K562 (cell line): Measurements from ENCODE around the gene MTG2. TPM values are rescaled to one million over a fixed set of nuclear protein-coding genes. Genes with fewer than 3 reads are reported as not detected.

Experiments
- ARHGAP35 ChIP-seq: fragments of 450-650 bp; IDR thresholded peaks from 2 replicates; pipeline ENCODE4 v1.6.1; 2018; ENCODE audit not compliant: partially characterized antibody
- CBX3 ChIP-seq, 2 experiments: IDR thresholded peaks; 1 replicate in 1 of 2; 2 replicates in 1 of 2; pipeline ENCODE4 v1.6.1; 2012; ENCODE audit warnings: inconsistent platforms in 2 of 2, low read length in 2 of 2, borderline replicate concordance in 1 of 2, control low read depth in 1 of 2
- CREB1 ChIP-seq, 2 experiments: sonication (generic) in 1 of 2; formaldehyde crosslinking in 1 of 2; IDR thresholded peaks; 2 replicates each; pipeline versions ENCODE4 v1.6.1 to v1.8.0; 2012 to 2022; ENCODE audit warnings: inconsistent platforms in 1 of 2, mild to moderate bottlenecking in 1 of 2, missing genetic modification reagents in 1 of 2, moderate library complexity in 1 of 2
- CSDE1 ChIP-seq, 2 experiments: fragments of 450-650 bp; IDR thresholded peaks; 2 replicates each; pipeline ENCODE4 v1.6.1; 2016; ENCODE audit warnings: mild to moderate bottlenecking in 1 of 2
- E2F3 ChIP-seq: fragments of 250-450 bp; sonication (Bioruptor Pico); IDR thresholded peaks from 2 replicates; pipeline ENCODE4 v1.4.0; 2020; ENCODE audit warnings: mild to moderate bottlenecking
- ELF1 ChIP-seq: fragments of 200-800 bp; sonication (Bioruptor generic); IDR thresholded peaks from 2 replicates; pipeline ENCODE4 v1.6.1; 2016; ENCODE audit warnings: missing genetic modification characterization, missing compliant biosample characterization
- ELF4 ChIP-seq: fragments of 450-650 bp; formaldehyde crosslinking; IDR thresholded peaks from 2 replicates; pipeline ENCODE4 v1.4.0; 2022; ENCODE audit warnings: missing genetic modification characterization
- KDM5B ChIP-seq: fragments of 200-600 bp; sonication (generic); IDR thresholded peaks from 2 replicates; pipeline ENCODE4 v1.6.1; 2012; ENCODE audit warnings: low read depth, mild to moderate bottlenecking, moderate library complexity, low read length, control low read depth, inconsistent platforms; ENCODE audit not compliant: insufficient replicate concordance
- MAFK ChIP-seq: IDR thresholded peaks from 2 replicates; pipeline ENCODE4 v1.6.1; 2011; ENCODE audit warnings: low read length, improper control_type of control experiment
- NFATC3 ChIP-seq: fragments of 450-650 bp; IDR thresholded peaks from 2 replicates; pipeline ENCODE4 v1.6.1; 2017; ENCODE audit warnings: mild to moderate bottlenecking
- NFE2L1 ChIP-seq: fragments of 450-650 bp; IDR thresholded peaks from 2 replicates; pipeline ENCODE4 v1.6.1; 2016; ENCODE audit warnings: missing genetic modification characterization, low read depth, mild to moderate bottlenecking, missing compliant biosample characterization, moderate library complexity, borderline replicate concordance
- NFIX ChIP-seq: fragments of 250-450 bp; sonication (Bioruptor Pico); IDR thresholded peaks from 2 replicates; pipeline ENCODE4 v1.4.0; 2020; ENCODE audit warnings: low read depth, mild to moderate bottlenecking, moderate library complexity
- NONO ChIP-seq, 2 experiments: fragments of 200-400 bp in 1 of 2; fragments of 450-650 bp in 1 of 2; formaldehyde crosslinking in 1 of 2; IDR thresholded peaks; 2 replicates each; pipeline ENCODE4 v1.6.1; 2017; ENCODE audit warnings: low read depth in 2 of 2, mild to moderate bottlenecking in 2 of 2, moderate library complexity in 2 of 2, low read length in 1 of 2
- RBM39 ChIP-seq: fragments of 200-400 bp; formaldehyde crosslinking; optimal IDR thresholded peaks from 2 replicates; pipeline ENCODE3; 2018; ENCODE audit warnings: low read depth, low read length
- SLC30A9 ChIP-seq: fragments of 250-450 bp; sonication (Bioruptor Pico); IDR thresholded peaks from 2 replicates; pipeline ENCODE4 v1.8.0; 2022; ENCODE audit warnings: mild to moderate bottlenecking, moderate library complexity
- SMAD1 ChIP-seq: fragments of 150-350 bp; IDR thresholded peaks from 2 replicates; pipeline ENCODE4 v1.6.1; 2014; ENCODE audit warnings: low read length, low read depth; ENCODE audit not compliant: partially characterized antibody
- TFAM ChIP-seq: fragments of 250-450 bp; sonication (Bioruptor Pico); conservative IDR thresholded peaks from 2 replicates; pipeline ENCODE4 v1.5.0; 2021; ENCODE audit warnings: mild to moderate bottlenecking, moderate library complexity
- WHSC1 ChIP-seq: IDR thresholded peaks from one replicate; pipeline ENCODE4 v1.6.1; 2012; ENCODE audit warnings: low read length, control low read depth, inconsistent platforms
- ZNF282 ChIP-seq: sonication (generic); formaldehyde crosslinking; IDR thresholded peaks from 2 replicates; pipeline ENCODE4 v1.8.1; 2023; ENCODE audit warnings: missing genetic modification reagents
- ZNF311 ChIP-seq: fragments of 250-450 bp; sonication (Bioruptor Pico); IDR thresholded peaks from 2 replicates; pipeline ENCODE4 v1.4.0; 2020; ENCODE audit warnings: mild to moderate bottlenecking, moderate library complexity
- polyA plus RNA-seq, 8 experiments: library from polyadenylated mRNA; depleted of rRNA in 4 of 8; stranded (reverse) in 5 of 8; unstranded in 3 of 8; fragments of >200 nt; fragmentation: Nextera tagmentation in 2 of 8; fragmentation: Illumina TruSeq in 1 of 8; extraction: Ambion mirVana in 2 of 8; extraction: Trizol in 1 of 8; gene quantifications; 2 replicates each; pipeline versions ENCODE4 v1.2.1 to v1.2.3, GENCODE V29; 2011 to 2014; ENCODE audit warnings: inconsistent platforms in 1 of 8, missing spikeins in 1 of 8
- total RNA-seq, 7 experiments: library from RNA; depleted of rRNA in 6 of 7; stranded (reverse); fragments of >200 nt in 6 of 7; fragmentation: Illumina TruSeq in 2 of 7; extraction: Trizol in 2 of 7; gene quantifications; 2 replicates each; pipeline versions ENCODE4 v1.2.1 to v1.2.3, GENCODE V29; 2011 to 2021; ENCODE audit warnings: low replicate concordance in 1 of 7
- TF ChIP-seq, protein P1 (sequence below): fragments of 250-450 bp; sonication (Bioruptor Pico); IDR thresholded peaks from 2 replicates; pipeline ENCODE4 v1.5.1; 2021; ENCODE audit warnings: mild to moderate bottlenecking
- TF ChIP-seq, protein P2 (sequence below): sonication (generic); formaldehyde crosslinking; IDR thresholded peaks from 2 replicates; pipeline ENCODE4 v1.8.0; 2022; ENCODE audit warnings: mild to moderate bottlenecking, missing genetic modification reagents, borderline replicate concordance
- TF ChIP-seq, protein P3 (sequence below): sonication (generic); formaldehyde crosslinking; IDR thresholded peaks from 2 replicates; pipeline ENCODE4 v1.8.0; 2022; ENCODE audit warnings: missing genetic modification reagents, mild to moderate bottlenecking, borderline replicate concordance

Gene MTG2
- total and polyA plus RNA-seq, 9 of the 15 experiments (the other 6 are each of a cell fraction or from before 2014, with no cell fraction given): 8.7 to 67.5 (median 44.5) TPM

DNA sequence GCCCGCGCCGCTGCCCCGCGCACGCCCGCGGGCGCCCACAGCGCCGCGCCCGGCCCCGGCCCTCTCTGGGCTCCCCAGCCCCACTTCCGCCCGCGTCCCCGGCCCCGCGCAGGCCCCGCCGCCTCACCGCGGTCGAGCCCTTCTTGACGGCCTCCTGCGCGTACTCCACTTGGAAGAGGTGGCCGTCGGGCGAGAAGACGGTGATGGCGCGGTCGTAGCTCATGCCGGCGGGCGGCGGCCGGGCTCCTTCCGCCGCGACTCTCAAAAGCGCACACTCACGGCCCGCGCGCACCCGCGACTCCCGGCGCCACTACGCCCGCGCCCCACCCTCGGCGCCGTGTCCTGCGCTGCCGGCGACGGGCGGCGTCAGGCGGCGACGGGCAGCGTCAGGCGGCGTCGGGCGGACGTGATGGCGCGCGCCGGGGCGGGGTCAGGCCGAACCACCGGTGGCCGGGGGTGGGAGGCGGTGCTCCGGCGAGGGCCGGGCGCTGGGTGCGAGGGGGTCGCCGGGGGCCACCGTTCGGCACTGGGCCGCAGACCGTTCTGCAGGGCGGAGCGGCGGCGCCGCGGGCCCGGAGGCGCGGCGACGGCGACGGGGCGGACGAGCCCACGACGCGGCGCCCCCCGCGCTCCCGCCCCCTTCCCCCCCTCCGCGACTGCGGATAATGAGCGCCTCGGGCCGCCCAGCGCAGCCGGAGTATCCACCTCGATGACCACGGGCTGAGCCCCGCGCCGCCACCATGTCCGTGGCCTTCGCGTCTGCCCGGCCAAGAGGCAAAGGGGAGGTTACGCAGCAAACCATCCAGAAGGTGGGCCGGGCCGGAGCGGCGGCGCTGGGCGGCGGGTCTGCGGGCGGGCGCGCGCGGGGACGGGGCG, 39.5 kb upstream of the MTG2 start, which contains the start of the genes PSMA7 and SS18L1 (continued):
- TF ChIP-seq ZNF282 (no peak), WHSC1 (no peak), NFE2L1 (tag) (no peak), NONO (IDR thresholded peaks at IDR 0.05; ENCODE audit: low read depth in 2 of 2, low read length in 1 of 2) (peak in 1 of 2 experiments; percentile 99; a peak in 3 of 4 replicates), ELF4 (CRISPR knock-in tag) (no peak), TFAM (CRISPR knock-in tag) (no peak), NFIX (CRISPR knock-in tag) (no peak), ELF1 (tag) (peak; percentile 68), CBX3 (IDR thresholded peaks at IDR 0.05; ENCODE audit: borderline replicate concordance in 1 of 2, low read length in 2 of 2) (no peak), SLC30A9 (no peak), E2F3 (CRISPR knock-in tag) (no peak), CREB1 (IDR thresholded peaks at IDR 0.05) (peak; percentile 89), CREB1 (CRISPR knock-in tag; IDR thresholded peaks at IDR 0.05) (no peak), ZNF311 (CRISPR knock-in tag) (no peak), NFATC3 (no peak), CSDE1 (IDR thresholded peaks at IDR 0.05) (no peak), ARHGAP35 (no peak), KDM5B (peak; percentile 40), MAFK (peak; percentile 16; the same call in 1 of the 2 replicates), SMAD1 (no peak), RBM39 (no peak)
- TF ChIP-seq, protein P1, sequence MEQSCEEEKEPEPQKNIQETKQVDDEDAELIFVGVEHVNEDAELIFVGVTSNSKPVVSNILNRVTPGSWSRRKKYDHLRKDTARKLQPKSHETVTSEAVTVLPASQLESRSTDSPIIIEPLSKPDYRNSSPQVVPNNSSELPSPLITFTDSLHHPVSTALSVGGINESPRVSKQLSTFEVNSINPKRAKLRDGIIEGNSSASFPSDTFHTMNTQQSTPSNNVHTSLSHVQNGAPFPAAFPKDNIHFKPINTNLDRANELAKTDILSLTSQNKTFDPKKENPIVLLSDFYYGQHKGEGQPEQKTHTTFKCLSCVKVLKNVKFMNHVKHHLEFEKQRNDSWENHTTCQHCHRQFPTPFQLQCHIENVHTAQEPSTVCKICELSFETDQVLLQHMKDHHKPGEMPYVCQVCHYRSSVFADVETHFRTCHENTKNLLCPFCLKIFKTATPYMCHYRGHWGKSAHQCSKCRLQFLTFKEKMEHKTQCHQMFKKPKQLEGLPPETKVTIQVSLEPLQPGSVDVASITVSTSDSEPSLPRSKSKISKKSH (CRISPR knock-in tag): no peak
- TF ChIP-seq, protein P2, sequence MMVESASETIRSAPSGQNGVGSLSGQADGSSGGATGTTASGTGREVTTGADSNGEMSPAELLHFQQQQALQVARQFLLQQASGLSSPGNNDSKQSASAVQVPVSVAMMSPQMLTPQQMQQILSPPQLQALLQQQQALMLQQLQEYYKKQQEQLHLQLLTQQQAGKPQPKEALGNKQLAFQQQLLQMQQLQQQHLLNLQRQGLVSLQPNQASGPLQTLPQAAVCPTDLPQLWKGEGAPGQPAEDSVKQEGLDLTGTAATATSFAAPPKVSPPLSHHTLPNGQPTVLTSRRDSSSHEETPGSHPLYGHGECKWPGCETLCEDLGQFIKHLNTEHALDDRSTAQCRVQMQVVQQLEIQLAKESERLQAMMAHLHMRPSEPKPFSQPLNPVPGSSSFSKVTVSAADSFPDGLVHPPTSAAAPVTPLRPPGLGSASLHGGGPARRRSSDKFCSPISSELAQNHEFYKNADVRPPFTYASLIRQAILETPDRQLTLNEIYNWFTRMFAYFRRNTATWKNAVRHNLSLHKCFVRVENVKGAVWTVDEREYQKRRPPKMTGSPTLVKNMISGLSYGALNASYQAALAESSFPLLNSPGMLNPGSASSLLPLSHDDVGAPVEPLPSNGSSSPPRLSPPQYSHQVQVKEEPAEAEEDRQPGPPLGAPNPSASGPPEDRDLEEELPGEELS (CRISPR knock-in tag): no peak
- TF ChIP-seq, protein P3, sequence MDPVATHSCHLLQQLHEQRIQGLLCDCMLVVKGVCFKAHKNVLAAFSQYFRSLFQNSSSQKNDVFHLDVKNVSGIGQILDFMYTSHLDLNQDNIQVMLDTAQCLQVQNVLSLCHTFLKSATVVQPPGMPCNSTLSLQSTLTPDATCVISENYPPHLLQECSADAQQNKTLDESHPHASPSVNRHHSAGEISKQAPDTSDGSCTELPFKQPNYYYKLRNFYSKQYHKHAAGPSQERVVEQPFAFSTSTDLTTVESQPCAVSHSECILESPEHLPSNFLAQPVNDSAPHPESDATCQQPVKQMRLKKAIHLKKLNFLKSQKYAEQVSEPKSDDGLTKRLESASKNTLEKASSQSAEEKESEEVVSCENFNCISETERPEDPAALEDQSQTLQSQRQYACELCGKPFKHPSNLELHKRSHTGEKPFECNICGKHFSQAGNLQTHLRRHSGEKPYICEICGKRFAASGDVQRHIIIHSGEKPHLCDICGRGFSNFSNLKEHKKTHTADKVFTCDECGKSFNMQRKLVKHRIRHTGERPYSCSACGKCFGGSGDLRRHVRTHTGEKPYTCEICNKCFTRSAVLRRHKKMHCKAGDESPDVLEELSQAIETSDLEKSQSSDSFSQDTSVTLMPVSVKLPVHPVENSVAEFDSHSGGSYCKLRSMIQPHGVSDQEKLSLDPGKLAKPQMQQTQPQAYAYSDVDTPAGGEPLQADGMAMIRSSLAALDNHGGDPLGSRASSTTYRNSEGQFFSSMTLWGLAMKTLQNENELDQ (CRISPR knock-in tag): no peak
